GM12878 (cell line): ENCODE results near the gene LAYN.

Experiments used
- CTCF ChIP-seq, 3 experiments: IDR thresholded peaks in 2 of 3; conservative IDR thresholded peaks in 1 of 3; 2 replicates each; pipeline ENCODE4 v1.5.1; 2011; ENCODE audit warnings: low read depth in 3 of 3, low read length in 3 of 3, mild to moderate bottlenecking in 3 of 3, control low read depth in 2 of 3, moderate library complexity in 2 of 3, inconsistent platforms in 1 of 3, mixed read lengths in 1 of 3; ENCODE audit not compliant: control insufficient read depth in 2 of 3, insufficient read depth in 1 of 3; ENCODE audit errors: extremely low read depth in 1 of 3
- JUND ChIP-seq: IDR thresholded peaks from 2 replicates; pipeline ENCODE4 v1.6.1; 2012; ENCODE audit warnings: low read depth, mild to moderate bottlenecking, low read length, improper control_type of control experiment, moderate library complexity
- PRDM15 ChIP-seq: fragments of 450-650 bp; formaldehyde crosslinking; IDR thresholded peaks from 2 replicates; pipeline ENCODE4 v1.4.0; 2020; ENCODE audit warnings: mild to moderate bottlenecking, moderate library complexity
- ZNF24 ChIP-seq: fragments of 450-650 bp; IDR thresholded peaks from 2 replicates; pipeline ENCODE4 v1.6.1; 2017; ENCODE audit warnings: antibody characterized with exemption, mild to moderate bottlenecking

- TF ChIP-seq CTCF (IDR thresholded peaks at IDR 0.05 in 2 of 3, conservative IDR thresholded peaks at IDR 0.05 in 1 of 3; ENCODE audit: control insufficient read depth in 2 of 3, extremely low read depth in 1 of 3, insufficient read depth in 1 of 3, low read depth in 3 of 3, low read length in 3 of 3): no peak
- no peak for TF ChIP-seq PRDM15 (CRISPR knock-in tag)
- TF ChIP-seq JUND: no peak
- TF ChIP-seq ZNF24: no peak
These were observed 30.3 kb downstream of the LAYN start for GRCh38 chr11:111570796-111571195.
